ENCODE measurements around the gene TRIM3. TPM values are rescaled to one million over a fixed set of nuclear protein-coding genes. Genes with fewer than 3 reads are reported as not detected.

TRIM3 gene
- total RNA-seq, 1 experiment from 2014 or later: 13.4 TPM

GRCh38 chr11:6498544-6498943 is 24.8 kb upstream of the TRIM3 start:
- POLR2A ChIA-PET: no interaction called here
- RAD21 ChIA-PET (ENCODE audit: low non-redundant PET in 1 of 2, low total read pairs in 2 of 2, uncharacterized antibody in 2 of 2, unreplicated experiment in 2 of 2): no interaction called here
- Histone ChIP-seq H4K20me1 (ENCODE audit: insufficient read depth) (no peaks in the 10 kb centered on the region), H2AFZ (ENCODE audit: low read depth, low read length, poor library complexity, severe bottlenecking) (no peak overlapping the region), H3K9me2 (ENCODE audit: insufficient read depth) (no peaks in the 10 kb centered on the region), H3K79me2 (ENCODE audit: insufficient read depth, low read length) (no peaks in the 10 kb centered on the region), H3K4me2 (ENCODE audit: low read length) (no peak overlapping the region), H3K4me3 (replicated peaks in 1 of 2; ENCODE audit: low read depth in 1 of 2, low read length in 2 of 2) (no peak overlapping the region), H3K4me1 (ENCODE audit: control insufficient read depth in 1 of 2, insufficient read depth in 2 of 2, low read length in 2 of 2) (peaks cover 0 to 4% of the 10 kb centered on the region in 2 experiments; a peak in 1 of 4 replicates), H3K9me3 (ENCODE audit: control insufficient read depth in 1 of 2, insufficient read depth in 1 of 2, low read depth in 1 of 2, low read length in 2 of 2) (no peaks in the 10 kb centered on the region), H3K27ac (ENCODE audit: low read depth, low read length) (no peak overlapping the region), H3K36me3 (ENCODE audit: control insufficient read depth in 1 of 2, insufficient read depth in 2 of 2, low read length in 2 of 2) (no peaks in the 10 kb centered on the region), H3K27me3 (ENCODE audit: insufficient read depth, low read length) (no peaks in the 10 kb centered on the region), H3K9ac (ENCODE audit: low read length) (no peak overlapping the region)
- no peak for TF ChIP-seq TCF7L2 (IDR thresholded peaks at IDR 0.05; ENCODE audit: borderline replicate concordance, extremely low read depth, insufficient read depth, insufficient read length)
- TF ChIP-seq JUND (IDR thresholded peaks at IDR 0.05): no peak
- no peak for TF ChIP-seq FOSL1 (IDR thresholded peaks at IDR 0.05; ENCODE audit: low read depth)
- no peak for DNase-seq (ENCODE audit: low read depth, low spot score)
- no peak for ATAC-seq
- BruUV-seq (replicated peaks): no TSS peak
- intact Hi-C loops (cut with micrococcal nuclease): no loop called here
- CTCF ChIA-PET: interaction anchor here (1.8 kb wide), 1 partner anchor 119 kb away, joined by 5 read pairs; no protein-coding TSS in a partner anchor

GRCh38 chr11:6498121-6498520 is 24.4 kb upstream of the TRIM3 start:
- RAD21 ChIA-PET (ENCODE audit: low non-redundant PET in 1 of 2, low total read pairs in 2 of 2, uncharacterized antibody in 2 of 2, unreplicated experiment in 2 of 2): no interaction called here
- Histone ChIP-seq H3K4me3 (replicated peaks in 1 of 2; ENCODE audit: low read depth in 1 of 2, low read length in 2 of 2) (no peak overlapping the region), H3K4me2 (ENCODE audit: low read length) (no peak overlapping the region), H3K79me2 (ENCODE audit: insufficient read depth, low read length) (no peaks in the 10 kb centered on the region), H3K36me3 (ENCODE audit: control insufficient read depth in 1 of 2, insufficient read depth in 2 of 2, low read length in 2 of 2) (no peaks in the 10 kb centered on the region), H4K20me1 (ENCODE audit: insufficient read depth) (no peaks in the 10 kb centered on the region), H3K27ac (ENCODE audit: low read depth, low read length) (no peak overlapping the region), H3K4me1 (ENCODE audit: control insufficient read depth in 1 of 2, insufficient read depth in 2 of 2, low read length in 2 of 2) (peaks cover 0 to 4% of the 10 kb centered on the region in 2 experiments; a peak in 1 of 4 replicates), H3K9me2 (ENCODE audit: insufficient read depth) (no peaks in the 10 kb centered on the region), H3K27me3 (ENCODE audit: insufficient read depth, low read length) (no peaks in the 10 kb centered on the region), H2AFZ (ENCODE audit: low read depth, low read length, poor library complexity, severe bottlenecking) (no peak overlapping the region), H3K9ac (ENCODE audit: low read length) (no peak overlapping the region), H3K9me3 (ENCODE audit: control insufficient read depth in 1 of 2, insufficient read depth in 1 of 2, low read depth in 1 of 2, low read length in 2 of 2) (no peaks in the 10 kb centered on the region)
- ATAC-seq (no peak), DNase-seq (ENCODE audit: low read depth, low spot score) (no peak)
- CTCF ChIA-PET: interaction anchor here (0.5 to 1.8 kb wide), 2 partner anchors 119 to 169 kb away, joined by 4 to 5 read pairs; no protein-coding TSS in a partner anchor
- BruUV-seq (replicated peaks): no TSS peak
- intact Hi-C loops (cut with micrococcal nuclease): no loop called here
- POLR2A ChIA-PET: no interaction called here
- TF ChIP-seq ELF1 (IDR thresholded peaks at IDR 0.05; ENCODE audit: borderline replicate concordance, low read depth): no peak
